ENCODE results near the gene DOCK8. TPM values are rescaled to one million over a fixed set of nuclear protein-coding genes. Genes with fewer than 3 reads are reported as not detected.

Gene DOCK8
- total and polyA plus RNA-seq, 2 of the 4 experiments (the other 2 are of a cell fraction), result not detected

DNA sequence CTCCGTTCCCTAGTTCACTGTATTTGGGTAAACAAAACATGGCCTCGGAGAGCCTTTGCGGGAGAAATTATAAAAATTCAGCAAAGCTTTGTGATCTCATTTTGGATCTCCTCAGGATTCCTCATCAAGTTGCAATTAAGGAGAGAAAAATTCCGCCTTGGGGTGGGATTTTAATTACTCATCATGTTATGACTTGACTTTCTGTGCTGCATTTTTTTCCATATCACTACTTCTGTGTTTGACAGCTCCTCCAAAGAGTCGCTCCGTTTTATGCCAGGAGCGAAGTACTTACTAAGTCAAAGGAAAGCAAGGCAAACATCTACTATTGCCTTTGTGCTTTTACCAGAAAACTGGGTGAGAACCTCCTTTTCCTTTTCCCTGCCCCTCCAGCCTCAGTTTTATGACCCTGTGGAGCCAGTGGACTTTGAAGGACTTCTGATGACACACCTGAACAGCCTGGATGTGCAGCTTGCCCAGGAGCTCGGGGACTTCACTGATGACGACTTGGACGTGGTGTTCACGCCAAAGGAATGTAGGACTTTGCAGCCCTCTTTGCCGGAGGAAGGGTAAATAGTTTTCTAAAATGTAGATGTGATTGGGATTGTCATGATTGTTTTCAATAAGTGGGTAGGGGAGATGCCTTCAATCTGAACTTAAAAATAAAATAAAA, 71.5 kb downstream of the DOCK8 start:
- H3K9me3 ChIP-seq (ENCODE audit: control insufficient read depth, insufficient read depth, low read length), result no peaks in the 10 kb centered on the region
- no peak overlapping the region for H2AK5ac ChIP-seq (ENCODE audit: low read depth, low read length)
- no peaks in the 10 kb centered on the region for H3K36me3 ChIP-seq (ENCODE audit: control insufficient read depth, insufficient read depth, low read length)
- no TSS peak for BruUV-seq (replicated peaks)
- no peak overlapping the region for H3K9ac ChIP-seq (ENCODE audit: low read depth, low read length)
- ChIA-PET POLR2A (ENCODE audit: unreplicated experiment) (no interaction called here), CTCF (no interaction called here)
- H2BK5ac ChIP-seq (ENCODE audit: low read depth, low read length, poor library complexity, severe bottlenecking), result no peak overlapping the region
- H3K79me1 ChIP-seq (ENCODE audit: low read depth in 1 of 2, low read length in 2 of 2), result no peaks in the 10 kb centered on the region
- no peak overlapping the region for H4K5ac ChIP-seq (ENCODE audit: low read depth, low read length)
- H2AFZ ChIP-seq (replicated peaks; ENCODE audit: low read length, poor library complexity), result no peak overlapping the region
- no peak overlapping the region for H3K23ac ChIP-seq (ENCODE audit: low read depth, low read length)
- dilution Hi-C loops (cut with HindIII; ENCODE audit: low sequenced_read_pairs, unreplicated experiment), result no loop called here
- ATAC-seq (ENCODE audit: low read depth), result no peak
- no peaks in the 10 kb centered on the region for H3K4me1 ChIP-seq (ENCODE audit: control insufficient read depth, insufficient read depth, low read length)
- no peak overlapping the region for H3K56ac ChIP-seq (ENCODE audit: extremely low read depth, insufficient read depth, low read length)
- intact Hi-C loops (cut with micrococcal nuclease), result no loop called here
- TF ChIP-seq RAD21 (IDR thresholded peaks at IDR 0.05; ENCODE audit: low read length) (no peak), MXI1 (IDR thresholded peaks at IDR 0.05; ENCODE audit: borderline replicate concordance, low read depth, low read length) (no peak), CEBPB (IDR thresholded peaks at IDR 0.05; ENCODE audit: low read depth, low read length) (no peak), RFX5 (IDR thresholded peaks at IDR 0.05; ENCODE audit: low read depth, low read length) (no peak), CHD1 (IDR thresholded peaks at IDR 0.05; ENCODE audit: low read depth, low read length) (no peak), MAFK (IDR thresholded peaks at IDR 0.05; ENCODE audit: low read depth, low read length) (no peak), POLR2A (IDR thresholded peaks at IDR 0.05; ENCODE audit: low read depth, low read length) (no peak), RCOR1 (IDR thresholded peaks at IDR 0.05; ENCODE audit: insufficient replicate concordance, low read length) (no peak), BHLHE40 (IDR thresholded peaks at IDR 0.05; ENCODE audit: low read depth, low read length) (no peak), MAZ (IDR thresholded peaks at IDR 0.05; ENCODE audit: borderline replicate concordance, low read depth, low read length) (no peak), NFE2L2 (IDR thresholded peaks at IDR 0.05; ENCODE audit: low read depth, low read length) (no peak), FOS (IDR thresholded peaks at IDR 0.05; ENCODE audit: low read depth, low read length) (no peak), SMC3 (IDR thresholded peaks at IDR 0.05; ENCODE audit: low read depth, low read length) (no peak)
- TF ChIP-seq, protein P1, sequence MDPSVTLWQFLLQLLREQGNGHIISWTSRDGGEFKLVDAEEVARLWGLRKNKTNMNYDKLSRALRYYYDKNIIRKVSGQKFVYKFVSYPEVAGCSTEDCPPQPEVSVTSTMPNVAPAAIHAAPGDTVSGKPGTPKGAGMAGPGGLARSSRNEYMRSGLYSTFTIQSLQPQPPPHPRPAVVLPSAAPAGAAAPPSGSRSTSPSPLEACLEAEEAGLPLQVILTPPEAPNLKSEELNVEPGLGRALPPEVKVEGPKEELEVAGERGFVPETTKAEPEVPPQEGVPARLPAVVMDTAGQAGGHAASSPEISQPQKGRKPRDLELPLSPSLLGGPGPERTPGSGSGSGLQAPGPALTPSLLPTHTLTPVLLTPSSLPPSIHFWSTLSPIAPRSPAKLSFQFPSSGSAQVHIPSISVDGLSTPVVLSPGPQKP (IDR thresholded peaks at IDR 0.05; ENCODE audit: borderline replicate concordance, low read depth, low read length), result no peak
- TF ChIP-seq, protein P2, sequence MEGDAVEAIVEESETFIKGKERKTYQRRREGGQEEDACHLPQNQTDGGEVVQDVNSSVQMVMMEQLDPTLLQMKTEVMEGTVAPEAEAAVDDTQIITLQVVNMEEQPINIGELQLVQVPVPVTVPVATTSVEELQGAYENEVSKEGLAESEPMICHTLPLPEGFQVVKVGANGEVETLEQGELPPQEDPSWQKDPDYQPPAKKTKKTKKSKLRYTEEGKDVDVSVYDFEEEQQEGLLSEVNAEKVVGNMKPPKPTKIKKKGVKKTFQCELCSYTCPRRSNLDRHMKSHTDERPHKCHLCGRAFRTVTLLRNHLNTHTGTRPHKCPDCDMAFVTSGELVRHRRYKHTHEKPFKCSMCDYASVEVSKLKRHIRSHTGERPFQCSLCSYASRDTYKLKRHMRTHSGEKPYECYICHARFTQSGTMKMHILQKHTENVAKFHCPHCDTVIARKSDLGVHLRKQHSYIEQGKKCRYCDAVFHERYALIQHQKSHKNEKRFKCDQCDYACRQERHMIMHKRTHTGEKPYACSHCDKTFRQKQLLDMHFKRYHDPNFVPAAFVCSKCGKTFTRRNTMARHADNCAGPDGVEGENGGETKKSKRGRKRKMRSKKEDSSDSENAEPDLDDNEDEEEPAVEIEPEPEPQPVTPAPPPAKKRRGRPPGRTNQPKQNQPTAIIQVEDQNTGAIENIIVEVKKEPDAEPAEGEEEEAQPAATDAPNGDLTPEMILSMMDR (conservative IDR thresholded peaks at IDR 0.05; ENCODE audit: low read depth, low read length), result no peak
- TF ChIP-seq, protein P3, sequence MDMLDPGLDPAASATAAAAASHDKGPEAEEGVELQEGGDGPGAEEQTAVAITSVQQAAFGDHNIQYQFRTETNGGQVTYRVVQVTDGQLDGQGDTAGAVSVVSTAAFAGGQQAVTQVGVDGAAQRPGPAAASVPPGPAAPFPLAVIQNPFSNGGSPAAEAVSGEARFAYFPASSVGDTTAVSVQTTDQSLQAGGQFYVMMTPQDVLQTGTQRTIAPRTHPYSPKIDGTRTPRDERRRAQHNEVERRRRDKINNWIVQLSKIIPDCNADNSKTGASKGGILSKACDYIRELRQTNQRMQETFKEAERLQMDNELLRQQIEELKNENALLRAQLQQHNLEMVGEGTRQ (IDR thresholded peaks at IDR 0.05; ENCODE audit: low read depth, low read length), result no peak
- no peak overlapping the region for H3K18ac ChIP-seq (ENCODE audit: low read depth, low read length)
- no peaks in the 10 kb centered on the region for H4K20me1 ChIP-seq (ENCODE audit: insufficient read depth, low read length)
- no peaks in the 10 kb centered on the region for H3K9me1 ChIP-seq (ENCODE audit: insufficient read depth, low read length)
- no peak overlapping the region for H3K4ac ChIP-seq (ENCODE audit: low read depth, low read length)
- H3K27ac ChIP-seq (ENCODE audit: insufficient read depth, low read length), result no peak overlapping the region
- no peaks in the 10 kb centered on the region; the same call in 1 of the 2 replicates for H3K27me3 ChIP-seq (ENCODE audit: control insufficient read depth, insufficient read depth, low read length)
- no peak overlapping the region for H2BK120ac ChIP-seq (ENCODE audit: low read depth, low read length)
- in situ Hi-C loops (cut with MboI; ENCODE audit: low sequenced_read_pairs), result no loop called here
- no peak overlapping the region for H2BK15ac ChIP-seq (ENCODE audit: low read depth, low read length)
- no peak overlapping the region for H2BK20ac ChIP-seq (ENCODE audit: low read depth, low read length)
- H2AK9ac ChIP-seq (replicated peaks; ENCODE audit: low read depth, low read length, poor library complexity), result peak overlapping the region; percentile 58
- DNase-seq, result no peak
- no peak overlapping the region for H4K91ac ChIP-seq (ENCODE audit: insufficient read depth, low read depth, low read length)
- no peak overlapping the region for H3K4me2 ChIP-seq (ENCODE audit: low read depth, low read length)
- no peak overlapping the region for H3K4me3 ChIP-seq (ENCODE audit: insufficient read depth, low read depth, low read length)
- H3K14ac ChIP-seq (replicated peaks; ENCODE audit: low read depth, low read length), result no peak overlapping the region
- H4K8ac ChIP-seq (ENCODE audit: low read depth in 2 of 2, low read length in 2 of 2), result no peak overlapping the region
- 25% methylated on average over 6 of the region's 12 CpGs; no CpG with 5 or more reads in 1 of the 2 experiments for WGBS, 2 experiments (ENCODE audit: extremely low coverage in 2 of 2, insufficient read length in 1 of 2)
